Activated T-helper 1 cell treated with anti-CD3 and anti-CD28 coated beads, Interleukin-12 subunit alpha, Interleukin-12 subunit beta, Interleukin-2, Interleukin-4 antibody, amounts not matched to agents 30 ng/mL and 10 ng/mL and 1 ng/mL, durations not matched to agents 14 hours and 24 hours and 36 hours (primary cell): ENCODE measurements around the gene RSPH4A. TPM values are rescaled to one million over a fixed set of nuclear protein-coding genes. Genes with fewer than 3 reads are reported as not detected.
"Not testable (repeated sequence)": the region's sequence is repeated elsewhere in the genome, so short reads cannot be mapped to it uniquely, and the experiment has no call there.

Source experiments
- DNase-seq: peaks from one replicate; pipeline ENCODE4 v3.0.0; 2021; ENCODE audit warnings: low spot score
- H3K27ac Mint-ChIP-seq: one replicate; pipeline ENCODE4 v1.8.0; 2021; ENCODE audit warnings: mild to moderate bottlenecking, mixed read lengths
- H3K27me3 Mint-ChIP-seq: one replicate; pipeline ENCODE4 v1.8.0; 2022; ENCODE audit warnings: mild to moderate bottlenecking, moderate library complexity, mixed read lengths; ENCODE audit not compliant: insufficient read depth
- H3K36me3 Mint-ChIP-seq: one replicate; pipeline ENCODE4 v1.8.0; 2021; ENCODE audit warnings: low read depth, mixed read lengths
- H3K4me1 Mint-ChIP-seq: one replicate; pipeline ENCODE4 v1.8.0; 2021; ENCODE audit warnings: low read depth, mixed read lengths
- H3K4me3 Mint-ChIP-seq: one replicate; pipeline ENCODE4 v1.8.0; 2021; ENCODE audit warnings: mild to moderate bottlenecking, moderate library complexity, mixed read lengths
- H3K9me3 Mint-ChIP-seq: one replicate; pipeline ENCODE4 v1.8.0; 2021; ENCODE audit warnings: mixed read lengths
- intact Hi-C: fragments of 100-400 bp; cut with micrococcal nuclease; formaldehyde crosslinking; loops from one replicate; pipeline ENCODE4 v1.15.1; 2024
- total RNA-seq: library from RNA; stranded (reverse); gene quantifications from 2 replicates; pipeline ENCODE4 v1.2.3, GENCODE V29; 2022

RSPH4A gene
- total RNA-seq, 1 donor from 2014 or later = 0.36 TPM

DNA sequence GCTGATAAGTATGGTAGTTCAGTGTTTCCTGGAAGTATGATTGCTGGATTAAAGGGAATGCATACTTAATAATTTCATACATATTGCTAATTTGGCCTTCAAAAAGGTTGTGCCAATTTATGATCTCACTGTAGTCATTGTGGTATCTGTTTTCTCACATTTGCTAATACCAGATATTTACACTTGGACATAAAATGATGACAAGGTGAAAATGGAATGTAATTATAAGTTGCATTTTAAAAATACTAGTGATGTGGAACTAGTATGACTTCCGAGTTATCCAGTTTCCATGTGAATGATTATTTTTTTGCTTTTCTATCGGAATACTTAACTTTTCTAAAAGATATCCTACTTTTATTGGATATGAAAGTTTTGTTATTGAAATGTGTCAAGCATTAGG, 29.5 kb upstream of the RSPH4A start:
- H3K36me3 Mint-ChIP-seq = peaks cover 39% of the 10 kb centered on the region
- intact Hi-C loops = no loop called here
- no peaks in the 10 kb centered on the region for H3K27me3 Mint-ChIP-seq
- H3K9me3 Mint-ChIP-seq = no peaks in the 10 kb centered on the region
- no peak for DNase-seq
- no peak overlapping the region for H3K27ac Mint-ChIP-seq
- no peak overlapping the region for H3K4me3 Mint-ChIP-seq
- no peaks in the 10 kb centered on the region for H3K4me1 Mint-ChIP-seq

GRCh38 chr6:116595247-116595646, 21.0 kb upstream of the RSPH4A start:
- Mint-ChIP-seq H3K4me1 (no peaks in the 10 kb centered on the region), H3K9me3 (no peaks in the 10 kb centered on the region), H3K27ac (no peak overlapping the region), H3K36me3 (peaks cover 26% of the 10 kb centered on the region), H3K4me3 (no peak overlapping the region), H3K27me3 (no peaks in the 10 kb centered on the region)
- no peak for DNase-seq
- intact Hi-C loops = no loop called here

- intact Hi-C loops = no loop called here
- Mint-ChIP-seq H3K9me3 (no peaks in the 10 kb centered on the region), H3K27me3 (no peaks in the 10 kb centered on the region), H3K4me1 (no peaks in the 10 kb centered on the region), H3K4me3 (no peak overlapping the region), H3K27ac (no peak overlapping the region), H3K36me3 (peaks cover 30% of the 10 kb centered on the region)
- no peak for DNase-seq
Measured at GRCh38 chr6:116596815-116597214, 19.5 kb upstream of the RSPH4A start.

DNA sequence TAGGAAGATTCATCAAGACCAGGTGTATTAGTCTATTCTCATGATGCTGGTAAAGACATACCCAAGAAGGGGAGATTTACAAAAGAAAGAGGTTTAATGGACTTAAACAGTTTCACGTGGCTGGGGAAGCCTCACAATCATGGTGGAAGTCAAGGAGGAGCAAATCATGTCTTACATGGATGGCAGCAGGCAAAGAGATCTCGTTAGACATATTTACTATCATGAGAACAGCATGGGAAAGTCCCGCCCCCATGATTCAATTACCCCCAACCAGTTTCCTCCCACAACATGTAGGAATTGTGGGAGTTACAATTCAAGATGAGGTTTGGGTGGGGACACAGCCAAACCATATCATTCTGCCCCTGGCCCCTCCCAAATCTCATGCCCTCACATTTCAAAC, 12.4 kb upstream of the RSPH4A start:
- intact Hi-C loops, H3K27me3 Mint-ChIP-seq: not testable (repeated sequence)

DNA sequence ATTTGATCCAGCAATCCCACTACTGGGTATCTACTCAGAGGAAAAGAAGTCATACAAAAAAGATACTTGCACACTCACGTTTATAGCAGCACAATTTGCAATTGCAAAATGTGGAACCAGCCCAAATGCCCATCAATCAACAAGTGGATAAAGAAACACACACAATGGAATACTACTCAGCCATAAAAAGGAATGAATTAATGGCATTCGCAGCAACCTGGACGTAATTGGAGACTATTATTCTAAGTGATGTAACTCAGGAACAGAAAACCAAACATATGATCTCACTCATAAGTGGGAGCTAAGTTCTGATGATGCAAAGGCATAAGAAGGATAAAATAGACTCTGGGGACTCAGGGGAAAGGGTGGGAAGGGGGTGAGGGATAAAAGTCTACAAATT, 11.4 kb upstream of the RSPH4A start:
- Mint-ChIP-seq H3K9me3 (peaks cover 14% of the 10 kb centered on the region), H3K36me3 (peaks cover 16% of the 10 kb centered on the region)
- intact Hi-C loops, H3K27ac Mint-ChIP-seq, H3K27me3 Mint-ChIP-seq, DNase-seq, H3K4me3 Mint-ChIP-seq, H3K4me1 Mint-ChIP-seq: not testable (repeated sequence)

More for the DNA sequence above, 12.4 kb upstream of the RSPH4A start:
- not testable (repeated sequence) for H3K27ac Mint-ChIP-seq, DNase-seq, H3K4me1 Mint-ChIP-seq, H3K4me3 Mint-ChIP-seq
- Mint-ChIP-seq H3K9me3 (peaks cover 14% of the 10 kb centered on the region), H3K36me3 (peaks cover 16% of the 10 kb centered on the region)

GRCh38 chr6:116605935-116606334, 10.3 kb upstream of the RSPH4A start:
- Mint-ChIP-seq H3K27ac (no peak overlapping the region), H3K4me1 (no peaks in the 10 kb centered on the region)

DNA sequence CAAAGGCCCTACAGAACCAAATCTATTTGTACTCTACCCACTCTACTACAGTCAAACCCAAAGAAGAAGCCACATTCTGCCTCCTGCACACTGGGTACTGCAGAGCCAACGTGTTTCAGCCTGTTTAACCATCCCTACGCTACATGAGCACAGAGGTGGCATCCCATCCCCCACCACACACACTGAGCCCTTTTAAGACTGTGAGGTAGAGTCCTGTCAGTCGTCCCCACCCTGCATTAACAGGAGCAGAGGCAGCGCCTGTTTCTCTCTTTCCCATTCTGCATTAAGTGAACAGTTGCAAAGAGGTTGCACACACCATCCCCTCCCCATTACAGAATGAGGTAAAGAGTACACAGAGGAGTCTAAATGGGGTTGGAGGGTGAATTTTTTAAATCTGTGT, 5.2 kb upstream of the RSPH4A start:
- Mint-ChIP-seq H3K27me3 (peaks cover 19% of the 10 kb centered on the region), H3K4me1 (peaks cover 4% of the 10 kb centered on the region), H3K9me3 (no peaks in the 10 kb centered on the region), H3K27ac (no peak overlapping the region), H3K4me3 (no peak overlapping the region), H3K36me3 (no peaks in the 10 kb centered on the region)
- DNase-seq = no peak
- intact Hi-C loops = no loop called here

More at GRCh38 chr6:116605935-116606334, 10.3 kb upstream of the RSPH4A start:
- intact Hi-C loops = no loop called here
- Mint-ChIP-seq H3K36me3 (peaks cover 12% of the 10 kb centered on the region), H3K4me3 (no peak overlapping the region), H3K27me3 (peaks cover 1% of the 10 kb centered on the region), H3K9me3 (peaks cover 14% of the 10 kb centered on the region)
- DNase-seq = no peak

DNA sequence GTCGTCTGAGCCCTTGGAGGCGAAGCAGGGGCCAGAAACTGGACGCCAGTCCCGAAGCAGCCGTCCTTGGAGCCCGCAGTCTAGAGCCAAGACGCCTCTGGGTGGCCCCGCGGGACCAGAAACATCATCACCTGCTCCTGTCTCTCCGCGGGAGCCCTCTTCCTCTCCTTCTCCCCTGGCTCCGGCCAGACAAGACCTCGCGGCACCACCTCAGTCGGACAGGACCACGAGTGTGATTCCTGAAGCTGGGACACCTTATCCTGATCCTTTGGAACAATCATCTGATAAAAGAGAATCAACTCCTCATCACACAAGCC, 416 bp downstream of the RSPH4A start:
- Mint-ChIP-seq H3K27ac (no peak overlapping the region), H3K9me3 (no peaks in the 10 kb centered on the region), H3K4me1 (peaks cover 17% of the 10 kb centered on the region), H3K27me3 (peaks cover 44% of the 10 kb centered on the region), H3K36me3 (no peaks in the 10 kb centered on the region), H3K4me3 (peak overlapping the region; percentile 80)
- intact Hi-C loops = loop anchor here (1.0 to 2.0 kb wide), 2 partner anchors 16 to 45 kb away; partner anchors contain the start of gene RWDD1
- no peak for DNase-seq

DNA sequence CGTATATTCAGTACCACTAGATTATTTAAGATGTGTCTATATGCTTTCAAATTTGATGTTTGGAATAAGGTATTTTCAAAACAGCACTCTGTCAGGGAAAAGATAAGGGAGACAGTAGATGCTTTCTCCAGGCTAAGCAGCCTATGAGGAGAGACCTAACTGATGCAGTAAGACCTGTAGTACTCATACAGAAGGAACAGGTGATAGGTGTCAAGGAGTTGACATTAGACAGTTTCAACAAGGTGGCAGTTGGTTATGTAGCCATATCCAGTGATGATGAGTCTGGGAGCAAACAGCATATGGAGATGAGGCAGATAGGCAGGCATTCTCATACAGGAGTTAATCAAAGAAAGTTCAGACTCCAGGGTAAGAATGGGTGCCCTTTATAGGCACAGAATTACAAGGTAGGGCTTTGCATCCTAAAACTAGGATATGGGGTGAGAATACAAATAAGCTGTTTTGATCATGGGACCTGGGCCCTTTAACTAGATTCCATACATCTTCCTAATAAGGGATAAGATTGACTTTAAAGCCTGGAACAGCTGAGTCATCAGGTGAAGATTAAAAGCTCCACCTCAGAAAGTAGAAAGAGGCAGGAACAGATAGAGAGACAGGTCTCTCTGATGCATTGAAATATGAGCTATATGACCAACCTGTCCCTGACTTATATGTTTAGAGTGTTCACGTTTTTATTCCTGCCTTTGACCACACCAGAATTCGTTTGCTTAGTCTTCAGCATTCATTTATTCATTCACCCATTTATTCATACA, 7.9 kb downstream of the RSPH4A start:
- H3K9me3 Mint-ChIP-seq = no peaks in the 10 kb centered on the region
- peaks cover 6% of the 10 kb centered on the region for H3K27me3 Mint-ChIP-seq
- intact Hi-C loops = no loop called here
- no peak for DNase-seq
- no peak overlapping the region for H3K4me3 Mint-ChIP-seq
- no peaks in the 10 kb centered on the region for H3K36me3 Mint-ChIP-seq
- H3K4me1 Mint-ChIP-seq = no peaks in the 10 kb centered on the region
- H3K27ac Mint-ChIP-seq = no peak overlapping the region

- H3K4me3 Mint-ChIP-seq = no peak overlapping the region
- H3K27me3 Mint-ChIP-seq = peaks cover 6% of the 10 kb centered on the region
- H3K36me3 Mint-ChIP-seq = no peaks in the 10 kb centered on the region
- intact Hi-C loops = no loop called here
- no peak overlapping the region for H3K27ac Mint-ChIP-seq
- DNase-seq = no peak
- H3K4me1 Mint-ChIP-seq = no peaks in the 10 kb centered on the region
- no peaks in the 10 kb centered on the region for H3K9me3 Mint-ChIP-seq
Measured at GRCh38 chr6:116625872-116626271, 9.6 kb downstream of the RSPH4A start.

- no peak overlapping the region for H3K4me3 Mint-ChIP-seq
- no peak for DNase-seq
Measured at GRCh38 chr6:116629563-116629981, 13.3 kb downstream of the RSPH4A start.

DNA sequence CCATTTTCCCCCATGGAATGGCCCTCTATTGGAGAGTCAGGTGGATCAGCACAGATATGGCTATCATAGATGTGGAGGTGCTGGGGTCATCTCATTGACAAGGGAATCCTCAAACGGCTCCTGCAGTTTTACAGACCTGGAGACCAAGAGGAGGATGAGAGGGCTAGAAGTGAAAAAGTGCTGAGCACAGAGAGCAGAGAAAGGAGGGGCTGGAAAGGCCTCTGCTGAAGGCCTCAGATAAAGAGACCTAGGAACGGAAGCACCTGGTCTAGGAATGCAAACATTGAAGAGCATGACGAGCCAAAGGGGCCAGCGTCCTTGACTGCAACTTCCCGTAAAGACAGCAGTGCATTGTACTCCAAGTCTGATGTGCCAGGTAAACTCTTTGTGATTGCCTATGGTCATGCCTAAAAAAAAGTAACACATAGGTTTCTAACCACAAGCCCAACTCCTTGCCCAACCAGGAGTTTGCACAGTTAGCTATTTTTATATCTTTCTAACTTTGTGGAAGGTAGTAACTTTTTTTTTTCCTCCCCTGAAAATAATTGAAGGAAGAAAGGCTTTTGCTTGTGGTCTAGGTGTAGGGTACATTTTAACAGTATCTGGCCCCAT, 15.2 kb downstream of the RSPH4A start:
- peaks cover 10% of the 10 kb centered on the region for H3K36me3 Mint-ChIP-seq
- intact Hi-C loops = no loop called here
- no peaks in the 10 kb centered on the region for H3K4me1 Mint-ChIP-seq
- no peak overlapping the region for H3K4me3 Mint-ChIP-seq
- DNase-seq = no peak
- H3K9me3 Mint-ChIP-seq = no peaks in the 10 kb centered on the region
- H3K27ac Mint-ChIP-seq = no peak overlapping the region
- H3K27me3 Mint-ChIP-seq = no peaks in the 10 kb centered on the region

More at GRCh38 chr6:116629563-116629981, 13.3 kb downstream of the RSPH4A start:
- H3K4me1 Mint-ChIP-seq = no peaks in the 10 kb centered on the region
- no peaks in the 10 kb centered on the region for H3K27me3 Mint-ChIP-seq
- H3K36me3 Mint-ChIP-seq = peaks cover 6% of the 10 kb centered on the region
- H3K27ac Mint-ChIP-seq = no peak overlapping the region
- H3K9me3 Mint-ChIP-seq = no peaks in the 10 kb centered on the region
- intact Hi-C loops = no loop called here

DNA sequence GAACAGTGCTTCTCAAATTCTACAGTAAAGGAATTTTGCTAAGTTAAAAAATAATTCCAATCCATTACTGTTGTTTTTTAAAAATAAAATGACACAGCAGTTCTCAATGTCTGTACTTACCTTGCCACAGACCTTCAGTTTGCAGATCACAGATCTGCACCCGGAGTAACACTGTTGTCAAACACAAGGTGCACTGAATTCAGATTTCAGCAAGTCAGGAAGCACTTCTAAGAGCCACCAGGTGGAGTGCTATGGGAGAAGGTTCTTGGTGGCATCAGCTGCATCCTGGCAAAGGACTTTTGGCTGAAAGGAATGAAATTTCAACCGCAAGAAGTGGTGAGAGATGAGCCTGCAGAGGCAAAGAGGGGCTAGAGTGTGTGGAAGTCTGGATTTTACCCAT, 17.4 kb downstream of the RSPH4A start:
- intact Hi-C loops = loop anchor here (2.0 kb wide), 1 partner anchor 17 kb away; the partner anchor contains the start of gene RSPH4A
- H3K36me3 Mint-ChIP-seq = peaks cover 15% of the 10 kb centered on the region

More for the DNA sequence above, 17.4 kb downstream of the RSPH4A start:
- Mint-ChIP-seq H3K4me1 (no peaks in the 10 kb centered on the region), H3K9me3 (no peaks in the 10 kb centered on the region), H3K4me3 (no peak overlapping the region), H3K27me3 (no peaks in the 10 kb centered on the region), H3K27ac (no peak overlapping the region)
- no peak for DNase-seq
